OCI-LY1 (cell line): ENCODE measurements around the gene PTPRM.

Source experiments
- CTCF ChIP-seq: fragments of 200-600 bp; sonication (generic), shearing (Covaris generic); IDR thresholded peaks from 2 replicates; pipeline ENCODE4 v1.5.1; 2017; ENCODE audit warnings: mild to moderate bottlenecking, antibody characterized with exemption, low read length, moderate library complexity, mixed read lengths
- EZH2 ChIP-seq: fragments of 200-600 bp; sonication (generic), shearing (Covaris generic); IDR thresholded peaks from 2 replicates; pipeline ENCODE4 v1.8.0; 2017; ENCODE audit warnings: borderline replicate concordance, mixed run types, mild to moderate bottlenecking, antibody characterized with exemption, low read length, moderate library complexity, mixed read lengths

DNA sequence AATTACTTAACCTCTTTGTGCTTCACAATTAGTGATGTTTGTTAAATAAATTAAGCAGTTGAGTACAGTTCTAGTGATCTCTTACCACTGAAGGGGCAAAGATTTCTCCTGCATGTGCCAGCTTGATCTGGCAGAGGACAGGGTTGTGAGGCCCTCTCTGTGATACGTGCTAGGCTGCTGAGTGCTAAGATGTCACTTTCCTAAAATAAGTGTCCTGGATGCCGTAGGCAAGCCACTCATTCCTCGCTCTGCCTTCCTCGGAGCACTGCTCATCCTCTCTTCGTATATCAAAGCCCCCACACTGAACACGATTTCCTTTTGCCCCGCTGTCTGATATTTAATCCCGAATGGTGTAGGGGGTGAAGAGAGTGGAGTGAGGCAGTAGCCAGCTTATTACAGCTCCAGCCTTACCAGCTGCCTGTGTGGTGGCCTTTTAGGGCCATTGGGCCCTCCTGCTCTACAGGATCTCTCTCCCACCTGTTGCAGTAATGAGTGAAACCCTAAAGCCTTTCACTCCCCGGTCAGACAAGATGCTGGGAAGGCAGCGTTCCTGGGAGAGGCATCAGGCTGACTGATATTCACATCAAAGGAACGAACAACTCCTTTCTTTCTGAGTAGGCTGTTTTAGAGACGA lies 40.5 kb downstream of the PTPRM start:
- TF ChIP-seq EZH2 (no peak), CTCF (no peak)
